ENCODE measurements around the gene EML4. TPM values are rescaled to one million over a fixed set of nuclear protein-coding genes. Genes with fewer than 3 reads are reported as not detected.
A peak's percentile ranks its signal among the peaks of the same experiment; 100 is the strongest.

The EML4 gene
- total and polyA plus RNA-seq, 11 donors, result 2.3 to 32.8 (median 5.6) TPM

GRCh38 chr2:42147641-42148274, 21.4 kb upstream of the EML4 start:
- Histone ChIP-seq H3K27me3 (no peaks in the 10 kb centered on the region), H3K4me1 (peaks cover 0 to 21% (median 10%) of the 10 kb centered on the region in 12 donors), H3K27ac (peak overlapping the region in 6 of 12 donors; percentile 9 to 54 (median 22)), H3K9me3 (no peaks in the 10 kb centered on the region), H3K4me3 (no peak overlapping the region), H3K36me3 (no peaks in the 10 kb centered on the region)
- intact Hi-C loops (cut with DNase I), result no loop called here
- TF ChIP-seq, protein P1, sequence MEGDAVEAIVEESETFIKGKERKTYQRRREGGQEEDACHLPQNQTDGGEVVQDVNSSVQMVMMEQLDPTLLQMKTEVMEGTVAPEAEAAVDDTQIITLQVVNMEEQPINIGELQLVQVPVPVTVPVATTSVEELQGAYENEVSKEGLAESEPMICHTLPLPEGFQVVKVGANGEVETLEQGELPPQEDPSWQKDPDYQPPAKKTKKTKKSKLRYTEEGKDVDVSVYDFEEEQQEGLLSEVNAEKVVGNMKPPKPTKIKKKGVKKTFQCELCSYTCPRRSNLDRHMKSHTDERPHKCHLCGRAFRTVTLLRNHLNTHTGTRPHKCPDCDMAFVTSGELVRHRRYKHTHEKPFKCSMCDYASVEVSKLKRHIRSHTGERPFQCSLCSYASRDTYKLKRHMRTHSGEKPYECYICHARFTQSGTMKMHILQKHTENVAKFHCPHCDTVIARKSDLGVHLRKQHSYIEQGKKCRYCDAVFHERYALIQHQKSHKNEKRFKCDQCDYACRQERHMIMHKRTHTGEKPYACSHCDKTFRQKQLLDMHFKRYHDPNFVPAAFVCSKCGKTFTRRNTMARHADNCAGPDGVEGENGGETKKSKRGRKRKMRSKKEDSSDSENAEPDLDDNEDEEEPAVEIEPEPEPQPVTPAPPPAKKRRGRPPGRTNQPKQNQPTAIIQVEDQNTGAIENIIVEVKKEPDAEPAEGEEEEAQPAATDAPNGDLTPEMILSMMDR (IDR thresholded peaks at IDR 0.05), result no peak
- TF ChIP-seq POLR2A (IDR thresholded peaks at IDR 0.05), result no peak
- WGBS, 4 donors, result 31 to 56% (median 53%) methylated on average over 5 of the region's 5 CpGs
- ATAC-seq (peak in 3 of 4 donors; percentile 45 to 62 (median 55)), DNase-seq (no peak)

- TF ChIP-seq POLR2A (IDR thresholded peaks at IDR 0.05), result no peak
- TF ChIP-seq, protein P1 (IDR thresholded peaks at IDR 0.05), result no peak
- H3K27ac ChIP-seq, result no peak overlapping the region
- intact Hi-C loops (cut with DNase I), result no loop called here
- H3K27me3 ChIP-seq, result no peaks in the 10 kb centered on the region
- H3K36me3 ChIP-seq, result no peaks in the 10 kb centered on the region
- no peak for ATAC-seq
- no peak overlapping the region for H3K4me3 ChIP-seq
- H3K9me3 ChIP-seq, result no peaks in the 10 kb centered on the region
- DNase-seq, result no peak
- H3K4me1 ChIP-seq, result peaks cover 0 to 17% (median 6%) of the 10 kb centered on the region in 12 donors
Measured at GRCh38 chr2:42150159-42150558, 19.0 kb upstream of the EML4 start.

GRCh38 chr2:42153944-42154581, 15.1 kb upstream of the EML4 start:
- no peaks in the 10 kb centered on the region for H3K9me3 ChIP-seq
- intact Hi-C loops (cut with DNase I), result no loop called here
- no peak overlapping the region for H3K27ac ChIP-seq
- no peaks in the 10 kb centered on the region for H3K27me3 ChIP-seq
- no peaks in the 10 kb centered on the region for H3K4me1 ChIP-seq
- WGBS, 4 donors, result 84 to 89% (median 86%) methylated on average over 4 of the region's 4 CpGs
- H3K36me3 ChIP-seq, result no peaks in the 10 kb centered on the region
- DNase-seq, result no peak
- no peak for ATAC-seq
- TF ChIP-seq, protein P1 (IDR thresholded peaks at IDR 0.05), result no peak
- no peak for TF ChIP-seq POLR2A (IDR thresholded peaks at IDR 0.05)
- no peak overlapping the region for H3K4me3 ChIP-seq

DNA sequence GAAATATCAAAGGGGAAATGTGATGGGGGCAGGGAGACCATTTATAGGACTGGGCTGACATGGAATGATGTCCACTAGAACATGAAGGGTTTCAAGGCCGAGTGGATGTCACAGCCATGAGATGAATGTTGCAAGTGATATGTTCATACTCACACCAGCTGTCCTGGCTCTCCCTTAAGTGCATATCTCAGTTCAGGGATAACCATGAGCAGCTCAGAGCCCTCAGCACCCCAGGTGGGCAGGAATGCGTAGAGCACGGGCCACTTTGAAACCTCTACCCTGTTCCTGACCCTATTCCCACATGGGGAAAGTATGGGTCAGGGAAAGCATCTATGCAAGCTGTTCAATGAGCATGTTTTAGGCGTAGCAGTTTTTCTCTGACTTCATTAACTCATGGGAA, 12.4 kb upstream of the EML4 start:
- intact Hi-C loops (cut with DNase I), result no loop called here
- no peaks in the 10 kb centered on the region for H3K9me3 ChIP-seq

More for the DNA sequence above, 12.4 kb upstream of the EML4 start:
- H3K27ac ChIP-seq, result no peak overlapping the region
- no peaks in the 10 kb centered on the region for H3K27me3 ChIP-seq
- WGBS, 4 donors, result 80 to 88% (median 83%) methylated on average over 4 of the region's 4 CpGs
- TF ChIP-seq, protein P1 (IDR thresholded peaks at IDR 0.05), result no peak
- TF ChIP-seq POLR2A (IDR thresholded peaks at IDR 0.05), result no peak
- no peaks in the 10 kb centered on the region for H3K4me1 ChIP-seq
- ATAC-seq, result no peak
- DNase-seq, result no peak
- H3K4me3 ChIP-seq, result no peak overlapping the region
- no peaks in the 10 kb centered on the region for H3K36me3 ChIP-seq

Data from heart left ventricle (tissue), 16 donors.